H1 (cell line): ENCODE measurements around the gene ELFN2. TPM values are rescaled to one million over a fixed set of nuclear protein-coding genes. Genes with fewer than 3 reads are reported as not detected.

Experiments used
- GTF2F1 ChIP-seq: IDR thresholded peaks from 2 replicates; pipeline ENCODE4 v1.6.1; 2012; ENCODE audit warnings: low read depth, low read length, improper control_type of control experiment, borderline replicate concordance
- polyA plus RNA-seq, 7 experiments: library from polyadenylated mRNA; depleted of rRNA in 3 of 7; stranded (reverse) in 5 of 7; unstranded in 2 of 7; fragments of >200 nt in 5 of 7; fragments of 200-250 nt in 2 of 7; gene quantifications; 1 replicate in 5 of 7; 2 replicates in 1 of 7; 4 replicates in 1 of 7; pipeline versions ENCODE4 v1.2.1 to v1.2.3, GENCODE V29; 2011 to 2013; ENCODE audit warnings: missing spikeins in 2 of 7, mixed read lengths in 2 of 7
- total RNA-seq: library from RNA; stranded (reverse); fragmentation: NEBNext Ultra II Directional; extraction: Animal tissue kit (Norgen Biotek cat#: 25700); gene quantifications from 2 replicates; pipeline ENCODE4 v1.2.1, GENCODE V29; 2021
- TF ChIP-seq, protein P1 (sequence below), 3 experiments: IDR thresholded peaks; 1 replicate in 2 of 3; 2 replicates in 1 of 3; pipeline versions ENCODE4 v1.5.1 to v1.6.1; 2011; ENCODE audit warnings: low read length in 3 of 3, mild to moderate bottlenecking in 3 of 3, inconsistent platforms in 2 of 3, low read depth in 1 of 3, moderate library complexity in 1 of 3; ENCODE audit not compliant: insufficient read depth in 1 of 3; ENCODE audit errors: control extremely low read depth in 1 of 3

The ELFN2 gene
- total and polyA plus RNA-seq, 2 of the 8 experiments (the other 6 are each of a cell fraction or from before 2014, with no cell fraction given) = 0.63 to 0.88 TPM

DNA sequence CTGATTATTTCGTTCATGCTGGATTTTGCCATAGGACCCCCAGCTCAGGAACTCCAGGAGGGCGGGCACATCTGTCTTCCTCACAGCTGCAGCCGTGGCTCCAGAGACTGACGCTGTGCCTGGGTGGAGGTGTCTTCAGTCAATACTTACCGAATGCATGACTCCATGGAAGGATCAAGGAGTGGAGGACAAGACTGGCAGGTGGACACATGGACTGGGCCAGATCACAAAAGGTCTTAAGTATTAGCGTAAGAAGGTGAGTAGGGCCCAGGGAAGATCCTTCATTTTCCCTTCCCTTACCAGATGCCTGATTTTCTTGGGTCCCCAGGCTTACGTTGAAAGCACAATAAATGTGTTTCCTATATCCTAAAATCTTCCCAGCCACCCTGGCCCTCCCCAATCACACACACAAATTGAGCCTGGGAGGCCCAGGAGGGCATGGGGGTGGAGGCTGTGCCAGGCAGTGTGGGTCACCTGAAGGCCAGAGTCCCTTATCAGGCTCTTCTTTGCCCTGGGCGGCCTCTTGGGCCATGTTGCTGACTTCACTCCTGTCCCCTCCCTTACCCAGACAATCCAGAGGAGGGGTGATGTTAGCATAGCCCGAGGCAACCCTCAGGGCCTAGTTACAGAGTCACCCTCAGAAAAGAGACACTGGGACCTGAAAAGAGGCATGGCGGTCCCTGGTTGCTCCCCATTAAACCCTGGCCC is 88.6 kb downstream of the ELFN2 start (continued):
- TF ChIP-seq GTF2F1 = no peak
- TF ChIP-seq, protein P1, sequence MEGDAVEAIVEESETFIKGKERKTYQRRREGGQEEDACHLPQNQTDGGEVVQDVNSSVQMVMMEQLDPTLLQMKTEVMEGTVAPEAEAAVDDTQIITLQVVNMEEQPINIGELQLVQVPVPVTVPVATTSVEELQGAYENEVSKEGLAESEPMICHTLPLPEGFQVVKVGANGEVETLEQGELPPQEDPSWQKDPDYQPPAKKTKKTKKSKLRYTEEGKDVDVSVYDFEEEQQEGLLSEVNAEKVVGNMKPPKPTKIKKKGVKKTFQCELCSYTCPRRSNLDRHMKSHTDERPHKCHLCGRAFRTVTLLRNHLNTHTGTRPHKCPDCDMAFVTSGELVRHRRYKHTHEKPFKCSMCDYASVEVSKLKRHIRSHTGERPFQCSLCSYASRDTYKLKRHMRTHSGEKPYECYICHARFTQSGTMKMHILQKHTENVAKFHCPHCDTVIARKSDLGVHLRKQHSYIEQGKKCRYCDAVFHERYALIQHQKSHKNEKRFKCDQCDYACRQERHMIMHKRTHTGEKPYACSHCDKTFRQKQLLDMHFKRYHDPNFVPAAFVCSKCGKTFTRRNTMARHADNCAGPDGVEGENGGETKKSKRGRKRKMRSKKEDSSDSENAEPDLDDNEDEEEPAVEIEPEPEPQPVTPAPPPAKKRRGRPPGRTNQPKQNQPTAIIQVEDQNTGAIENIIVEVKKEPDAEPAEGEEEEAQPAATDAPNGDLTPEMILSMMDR (IDR thresholded peaks at IDR 0.05; ENCODE audit: control extremely low read depth in 1 of 3, insufficient read depth in 1 of 3, low read depth in 1 of 3, low read length in 3 of 3) = no peak
